B cell (primary cell): ENCODE results near the gene KMT2A. TPM values are rescaled to one million over a fixed set of nuclear protein-coding genes. Genes with fewer than 3 reads are reported as not detected.

Experiments
- ATAC-seq: fragments of 200-7000 bp; cut with Tn5 transposase; one replicate; pipeline ENCODE4 v1.10.0; 2021; ENCODE audit warnings: low read depth, mild to moderate bottlenecking, moderate number of reproducible peaks, moderate library complexity
- CTCF ChIA-PET: fragments of 350-600 bp; sonication (Branson Sonifier 250); formaldehyde crosslinking; loops from one replicate; lab custom pipeline; 2021; ENCODE audit warnings: antibody characterized with exemption, inconsistent platforms; lab: Charles Lee
- POLR2A ChIA-PET: fragments of 350-600 bp; sonication (Branson Sonifier 250); formaldehyde crosslinking; loops from one replicate; lab custom pipeline; 2021; ENCODE audit warnings: antibody characterized with exemption; lab: Charles Lee
- DNase-seq: peaks from one replicate; pipeline ENCODE4 v3.0.0; 2013
- H2AFZ ChIP-seq: 2 replicates; pipeline ENCODE4 v1.6.1; 2012; ENCODE audit warnings: mild to moderate bottlenecking, low read depth, low read length; ENCODE audit not compliant: insufficient read depth, poor library complexity, severe bottlenecking
- H3K27ac ChIP-seq, 2 donors: 1 replicate in 1 of 2; 2 replicates in 1 of 2; pipeline ENCODE4 v1.5.1; 2012 to 2013; ENCODE audit warnings: low read length in 2 of 2, mild to moderate bottlenecking in 2 of 2, moderate library complexity in 1 of 2
- H3K27me3 ChIP-seq, 4 experiments: fragments of 200-600 bp in 1 of 4; sonication (generic) in 1 of 4; replicated peaks in 1 of 4; 1 replicate in 2 of 4; 2 replicates in 2 of 4; pipeline versions ENCODE4 v1.6.1 to v1.7.0; 2013 to 2016; ENCODE audit warnings: low read length in 3 of 4, mild to moderate bottlenecking in 2 of 4, mixed read lengths in 1 of 4, moderate library complexity in 1 of 4; ENCODE audit not compliant: insufficient read depth in 4 of 4, control insufficient read depth in 3 of 4; ENCODE audit errors: control extremely low read depth in 1 of 4
- H3K36me3 ChIP-seq, 2 experiments: replicated peaks in 1 of 2; 1 replicate in 1 of 2; 2 replicates in 1 of 2; pipeline versions ENCODE4 v1.6.1 to v1.7.1; 2013; ENCODE audit warnings: low read length in 1 of 2; ENCODE audit not compliant: insufficient read depth in 2 of 2, control insufficient read depth in 1 of 2; ENCODE audit errors: control extremely low read depth in 1 of 2, extremely low read depth in 1 of 2
- H3K4me1 ChIP-seq, 2 donors: fragments of 200-600 bp in 1 of 2; sonication (generic) in 1 of 2; 1 replicate in 1 of 2; 2 replicates in 1 of 2; pipeline versions ENCODE4 v1.5.1 to v1.6.1; 2013 to 2017; ENCODE audit warnings: low read length in 2 of 2; ENCODE audit not compliant: control insufficient read depth in 2 of 2, insufficient read depth in 2 of 2
- H3K4me2 ChIP-seq: replicated peaks from 2 replicates; pipeline ENCODE3; 2012; ENCODE audit warnings: mild to moderate bottlenecking, low read depth, low read length; ENCODE audit not compliant: poor library complexity, severe bottlenecking
- H3K4me3 ChIP-seq, 5 experiments: fragments of 200-600 bp in 1 of 5; sonication (generic) in 1 of 5; 1 replicate in 3 of 5; 2 replicates in 2 of 5; pipeline versions ENCODE4 v1.5.1 to v1.7.0; 2011 to 2016; ENCODE audit warnings: low read length in 4 of 5, mild to moderate bottlenecking in 4 of 5, low read depth in 2 of 5, control low read depth in 1 of 5, moderate library complexity in 1 of 5; ENCODE audit not compliant: insufficient read depth in 1 of 5; ENCODE audit errors: control extremely low read depth in 1 of 5, extremely low read depth in 1 of 5
- H3K79me2 ChIP-seq: fragments of 200-600 bp; sonication (generic); one replicate; pipeline ENCODE4 v1.6.0; 2016; ENCODE audit warnings: low read length; ENCODE audit not compliant: control insufficient read depth, insufficient read depth
- H3K9ac ChIP-seq: fragments of 200-600 bp; sonication (generic); 2 replicates; pipeline ENCODE4 v1.6.1; 2017; ENCODE audit warnings: mild to moderate bottlenecking, low read length, moderate library complexity
- H3K9me3 ChIP-seq, 3 donors: one replicate each; pipeline versions ENCODE4 v1.6.1 to v1.7.1; 2013; ENCODE audit warnings: low read length in 2 of 3; ENCODE audit not compliant: control insufficient read depth in 2 of 3, insufficient read depth in 1 of 3; ENCODE audit errors: control extremely low read depth in 1 of 3
- H4K20me1 ChIP-seq: 2 replicates; pipeline ENCODE4 v1.6.0; 2012; ENCODE audit warnings: mild to moderate bottlenecking, low read length; ENCODE audit not compliant: insufficient read depth, control insufficient read depth, poor library complexity, severe bottlenecking
- H3K27ac Mint-ChIP-seq: one replicate; pipeline ENCODE4 v1.8.0; 2021; ENCODE audit warnings: mixed read lengths
- H3K27me3 Mint-ChIP-seq: one replicate; pipeline ENCODE4 v1.8.0; 2021; ENCODE audit warnings: mixed read lengths
- H3K4me1 Mint-ChIP-seq: one replicate; pipeline ENCODE4 v1.8.0; 2021; ENCODE audit warnings: mixed read lengths
- H3K4me3 Mint-ChIP-seq: one replicate; pipeline ENCODE4 v1.8.0; 2021; ENCODE audit warnings: mixed read lengths
- H3K9me3 Mint-ChIP-seq: one replicate; pipeline ENCODE4 v1.8.0; 2022; ENCODE audit warnings: mixed read lengths; ENCODE audit not compliant: insufficient read depth
- CTCF ChIP-seq: fragments of 200-600 bp; IDR thresholded peaks from one replicate; pipeline ENCODE4 v1.8.0; 2022; ENCODE audit warnings: antibody characterized with exemption, mild to moderate bottlenecking
- EZH2 ChIP-seq: IDR thresholded peaks from 2 replicates; pipeline ENCODE4 v1.6.1; 2012; ENCODE audit warnings: borderline replicate concordance, low read depth, mild to moderate bottlenecking, moderate library complexity, low read length; ENCODE audit not compliant: insufficient read depth, poor library complexity, severe bottlenecking
- WGBS: methylation state at CpG from one replicate; pipeline ENCODE4 v1.1.5; 2013; ENCODE audit warnings: missing lambda C conversion rate; ENCODE audit not compliant: insufficient coverage; 5-methylcytosine and 5-hydroxymethylcytosine counted together
- intact Hi-C: fragments of 100-400 bp; cut with micrococcal nuclease; formaldehyde crosslinking; loops from one replicate; pipeline ENCODE4 v1.10.0; 2022
- polyA minus RNA-seq: library from RNA; depleted of rRNA, polyadenylated mRNA; stranded (reverse); fragments of >200 nt; gene quantifications from 2 replicates; pipeline ENCODE4 v1.2.3, GENCODE V29; 2012
- polyA plus RNA-seq: library from polyadenylated mRNA; depleted of rRNA; stranded (reverse); fragments of >200 nt; gene quantifications from 2 replicates; pipeline ENCODE4 v1.2.3, GENCODE V29; 2012
- total RNA-seq, 2 donors: library from RNA; stranded (reverse); fragments of 120-200 nt in 1 of 2; gene quantifications; 1 replicate in 1 of 2; 2 replicates in 1 of 2; pipeline versions ENCODE4 v1.2.3 to v1.2.4, GENCODE V29; 2013 to 2022

KMT2A gene
- total RNA-seq (175 and 198 TPM in 2 replicates), polyA plus RNA-seq (32.1 and 42.5 TPM in 2 replicates), polyA minus RNA-seq (70.2 and 96.3 TPM in 2 replicates)
- 45.5 TPM for total RNA-seq (2013)

- no peaks in the 10 kb centered on the region for H3K27me3 Mint-ChIP-seq
- H3K36me3 ChIP-seq, result peaks cover 0 to 7% of the 10 kb centered on the region in 2 experiments
- peak within 1 kb of the TSS; percentile 97 for H3K4me3 Mint-ChIP-seq
- no peaks in the 10 kb centered on the region for H3K27me3 ChIP-seq
- no peaks in the 10 kb centered on the region for H3K9me3 Mint-ChIP-seq
- ChIA-PET CTCF (interaction anchor here (0.8 to 2.6 kb wide), 4 partner anchors 8 to 94 kb away, joined by 3 to 11 read pairs (median 6); partner anchors contain the start of gene ATP5MG), POLR2A (interaction anchor here (0.6 to 2.5 kb wide), 10 partner anchors 8 to 649 kb away, joined by 3 to 28 read pairs (median 3); partner anchors contain the start of genes ARCN1, ATP5MG, HMBS and RPS25)
- H3K9ac ChIP-seq, result peak within 1 kb of the TSS; percentile 77
- peak within 1 kb of the TSS; percentile 83 to 94 for H3K27ac ChIP-seq
- peak within 1 kb of the TSS; percentile 80 to 93 (median 87) for H3K4me3 ChIP-seq
- H3K9me3 ChIP-seq, result no peaks in the 10 kb centered on the region
- peak within 1 kb of the TSS; percentile 99 for H3K27ac Mint-ChIP-seq
- H2AFZ ChIP-seq, result peak within 1 kb of the TSS; percentile 94
- H3K79me2 ChIP-seq, result peaks cover 45% of the 10 kb centered on the region
- H3K4me1 ChIP-seq, result peaks cover 24 to 31% of the 10 kb centered on the region in 2 donors
- ATAC-seq (peak; percentile 67), DNase-seq (peak; percentile 98)
- WGBS, result under 1% methylated on average over 75 of the region's 83 CpGs
- TF ChIP-seq CTCF (no peak), EZH2 (no peak)
- peaks cover 42% of the 10 kb centered on the region for H3K4me1 Mint-ChIP-seq
- peaks cover 41% of the 10 kb centered on the region for H4K20me1 ChIP-seq
- intact Hi-C loops, result loop anchor here (1.0 to 10.0 kb wide), 9 partner anchors 7 to 619 kb away; partner anchors contain the start of genes ARCN1, ATP5MG, DDX6 and MPZL3
- H3K4me2 ChIP-seq, result peak within 1 kb of the TSS; percentile 95
Measured at GRCh38 chr11:118435893-118436624, at the start of gene KMT2A. Gene KMT2A, plus strand, starts transcription at chr11:118436492. Its CDS starts 21 bp downstream, at chr11:118436513.

GRCh38 chr11:118396097-118396501 is 40.2 kb upstream of the KMT2A start:
- no peak overlapping the region for H3K4me2 ChIP-seq
- peaks cover 15 to 20% of the 10 kb centered on the region in 2 donors for H3K4me1 ChIP-seq
- no peak for TF ChIP-seq EZH2
- TF ChIP-seq CTCF, result no peak
- H3K9me3 Mint-ChIP-seq, result no peaks in the 10 kb centered on the region
- CTCF ChIA-PET, result interaction anchor here (1.2 to 1.6 kb wide), 2 partner anchors 11 to 92 kb away, joined by 4 to 5 read pairs; no protein-coding TSS in a partner anchor
- no peaks in the 10 kb centered on the region for H3K79me2 ChIP-seq
- DNase-seq (no peak), ATAC-seq (no peak)
- intact Hi-C loops, result no loop called here
- H3K27ac ChIP-seq, result peak overlapping the region in 1 of 2 donors; percentile 26
- no peaks in the 10 kb centered on the region for H3K27me3 Mint-ChIP-seq
- no peak overlapping the region for H3K4me3 ChIP-seq
- H2AFZ ChIP-seq, result no peak overlapping the region
- H3K36me3 ChIP-seq, result peaks cover 22 to 52% of the 10 kb centered on the region in 2 experiments
- H3K4me3 Mint-ChIP-seq, result no peak overlapping the region
- POLR2A ChIA-PET, result no interaction called here
- H3K9ac ChIP-seq, result no peak overlapping the region
- no peaks in the 10 kb centered on the region for H4K20me1 ChIP-seq
- no peaks in the 10 kb centered on the region for H3K27me3 ChIP-seq
- H3K27ac Mint-ChIP-seq, result no peak overlapping the region
- no CpG with 5 or more reads among the region's 6 CpGs for WGBS
- H3K9me3 ChIP-seq, result no peaks in the 10 kb centered on the region
- peaks cover 22% of the 10 kb centered on the region for H3K4me1 Mint-ChIP-seq
